ENCODE measurements around the gene KLHL25. TPM values are rescaled to one million over a fixed set of nuclear protein-coding genes. Genes with fewer than 3 reads are reported as not detected.

The KLHL25 gene
- total and polyA plus RNA-seq, 7 donors = 3.0 to 9.0 (median 5.7) TPM

GRCh38 chr15:85711580-85712192 lies 83.0 kb downstream of the KLHL25 start:
- WGBS, 2 donors = 90 to 92% methylated on average over 7 of the region's 7 CpGs
- Histone ChIP-seq H3K4me1 (peaks cover 0 to 10% (median 6%) of the 10 kb centered on the region in 4 donors), H3K4me3 (no peak overlapping the region), H3K9me3 (no peaks in the 10 kb centered on the region), H3K27ac (no peak overlapping the region), H3K27me3 (no peaks in the 10 kb centered on the region), H3K36me3 (peaks cover 3 to 64% (median 31%) of the 10 kb centered on the region in 4 donors)
- no peak for TF ChIP-seq POLR2A (IDR thresholded peaks at IDR 0.05)
- no peak for TF ChIP-seq POLR2AphosphoS5 (IDR thresholded peaks at IDR 0.05)
- TF ChIP-seq CTCF (IDR thresholded peaks at IDR 0.05) = no peak
- no peak for TF ChIP-seq EP300 (IDR thresholded peaks at IDR 0.05)
- no peak for DNase-seq
- intact Hi-C loops (cut with DNase I) = loop anchor here (2.0 kb wide), 1 partner anchor 27 kb away; no protein-coding TSS in a partner anchor

GRCh38 chr15:85710340-85710842 lies 84.3 kb downstream of the KLHL25 start:
- TF ChIP-seq EP300 (IDR thresholded peaks at IDR 0.05) (no peak), POLR2AphosphoS5 (IDR thresholded peaks at IDR 0.05) (no peak), CTCF (IDR thresholded peaks at IDR 0.05) (no peak), POLR2A (IDR thresholded peaks at IDR 0.05) (no peak)
- no peak for DNase-seq
- Histone ChIP-seq H3K4me1 (peaks cover 0 to 20% (median 17%) of the 10 kb centered on the region in 4 donors), H3K36me3 (peaks cover 3 to 51% (median 21%) of the 10 kb centered on the region in 4 donors), H3K9me3 (no peaks in the 10 kb centered on the region), H3K27me3 (no peaks in the 10 kb centered on the region), H3K27ac (no peak overlapping the region), H3K4me3 (no peak overlapping the region)
- 89 to 90% methylated on average over 7 of the region's 7 CpGs for WGBS, 2 donors
- intact Hi-C loops (cut with DNase I) = loop anchor here (2.0 kb wide), 1 partner anchor 28 kb away; no protein-coding TSS in a partner anchor

Small RNAs within 50 kb of the gene (small RNA-seq; reads per million reads assigned to genes)
- 0 reads per million in 3 donors for gene AC021739.1
- gene MIR1276 = 0.12 to 0.51 (median 0.22) reads per million in 3 donors
- gene MIR548AP = 0 reads per million in 3 donors
- gene RNU6-231P = 0 reads per million in 3 donors

All from sigmoid colon (tissue), 7 donors.